H1 (cell line): ENCODE measurements around the gene GTF2A2. TPM values are rescaled to one million over a fixed set of nuclear protein-coding genes. Genes with fewer than 3 reads are reported as not detected.

Experiments
- SIX5 ChIP-seq: IDR thresholded peaks from 2 replicates; pipeline ENCODE4 v1.6.1; 2011; ENCODE audit warnings: mild to moderate bottlenecking, low read depth, low read length
- polyA plus RNA-seq, 7 experiments: library from polyadenylated mRNA; depleted of rRNA in 3 of 7; stranded (reverse) in 5 of 7; unstranded in 2 of 7; fragments of >200 nt in 5 of 7; fragments of 200-250 nt in 2 of 7; gene quantifications; 1 replicate in 5 of 7; 2 replicates in 1 of 7; 4 replicates in 1 of 7; pipeline versions ENCODE4 v1.2.1 to v1.2.3, GENCODE V29; 2011 to 2013; ENCODE audit warnings: missing spikeins in 2 of 7, mixed read lengths in 2 of 7
- total RNA-seq: library from RNA; stranded (reverse); fragmentation: NEBNext Ultra II Directional; extraction: Animal tissue kit (Norgen Biotek cat#: 25700); gene quantifications from 2 replicates; pipeline ENCODE4 v1.2.1, GENCODE V29; 2021

Gene GTF2A2
- total and polyA plus RNA-seq, 2 of the 8 experiments (the other 6 are each of a cell fraction or from before 2014, with no cell fraction given), result 52.2 to 161 TPM

DNA sequence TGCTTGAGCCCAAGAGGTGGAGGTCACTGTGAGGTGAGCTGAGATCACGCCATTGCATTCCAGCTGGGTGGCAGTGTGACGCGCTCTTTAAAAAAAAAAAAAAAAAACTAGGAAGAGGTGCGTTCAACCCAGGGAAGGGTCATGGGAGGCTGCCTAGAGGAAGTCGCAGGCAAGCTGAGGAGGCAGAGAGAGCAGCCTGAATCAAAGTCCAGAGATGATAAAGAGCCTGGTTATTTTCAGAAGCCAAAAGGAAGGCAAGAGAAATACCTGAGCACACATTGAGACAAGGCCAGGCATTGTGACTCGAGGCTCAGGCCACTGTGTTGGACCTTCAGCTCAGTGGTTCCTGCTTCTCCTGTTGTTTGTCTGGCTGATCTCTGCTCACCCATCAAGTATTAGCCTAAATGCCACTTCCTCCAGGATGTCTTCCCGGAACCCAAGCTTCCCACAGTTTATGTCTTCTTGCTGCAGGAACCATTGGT is 61.8 kb downstream of the GTF2A2 start (continued):
- TF ChIP-seq SIX5, result no peak
